ENCODE results near the gene FBXL13.

GRCh38 chr7:102843850-102844249, 230.7 kb downstream of the FBXL13 start:
- TF ChIP-seq EZH2phosphoT487 (IDR thresholded peaks at IDR 0.05; ENCODE audit: insufficient read depth, low read depth) (no peak), EZH2 (IDR thresholded peaks at IDR 0.05; ENCODE audit: insufficient read depth, poor library complexity, severe bottlenecking) (no peak)

Measured in GM23248 (cell line).